Smooth muscle cell (in vitro differentiated cells): ENCODE results near the gene ZNF550. TPM values are rescaled to one million over a fixed set of nuclear protein-coding genes. Genes with fewer than 3 reads are reported as not detected.

ENCODE experiments used
- DNase-seq: peaks from one replicate; lab custom pipeline; 2025; ENCODE audit not compliant: unreplicated experiment; lab: John Stamatoyannopoulos, UW
- H2AFZ ChIP-seq: fragments of 200-600 bp; sonication (generic); 2 replicates; pipeline ENCODE4 v1.6.0; 2016; ENCODE audit warnings: antibody characterized with exemption, low read depth, mild to moderate bottlenecking
- H3F3A ChIP-seq: fragments of 200-600 bp; sonication (generic); 2 replicates; pipeline ENCODE4 v1.6.0; 2017; ENCODE audit warnings: antibody characterized with exemption, low read depth
- H3K27ac ChIP-seq: fragments of 200-600 bp; sonication (generic); 2 replicates; pipeline ENCODE4 v1.5.1; 2016; ENCODE audit warnings: low read depth, mild to moderate bottlenecking
- H3K27me3 ChIP-seq: fragments of 200-600 bp; sonication (generic); 2 replicates; pipeline ENCODE4 v1.6.1; 2016; ENCODE audit warnings: low read depth, mild to moderate bottlenecking
- H3K36me3 ChIP-seq: fragments of 200-600 bp; sonication (generic); 2 replicates; pipeline ENCODE4 v1.5.1; 2016; ENCODE audit warnings: low read depth
- H3K4me1 ChIP-seq: fragments of 200-600 bp; sonication (generic); 2 replicates; pipeline ENCODE4 v1.5.1; 2016; ENCODE audit warnings: low read depth
- H3K4me2 ChIP-seq: fragments of 200-600 bp; sonication (generic); 2 replicates; pipeline ENCODE4 v1.6.0; 2016; ENCODE audit warnings: mild to moderate bottlenecking
- H3K4me3 ChIP-seq: fragments of 200-600 bp; sonication (generic); 2 replicates; pipeline ENCODE4 v1.5.1; 2016; ENCODE audit warnings: mild to moderate bottlenecking
- H3K79me2 ChIP-seq: fragments of 200-600 bp; sonication (generic); 2 replicates; pipeline ENCODE4 v1.6.0; 2016; ENCODE audit warnings: low read depth, mild to moderate bottlenecking
- H3K9ac ChIP-seq: fragments of 200-600 bp; sonication (generic); 2 replicates; pipeline ENCODE4 v1.6.0; 2016; ENCODE audit warnings: low read depth
- H3K9me3 ChIP-seq: fragments of 200-600 bp; sonication (generic); replicated peaks from 2 replicates; pipeline ENCODE4 v1.5.1; 2016; ENCODE audit warnings: low read depth
- H4K20me1 ChIP-seq: fragments of 200-600 bp; sonication (generic); 2 replicates; pipeline ENCODE4 v1.6.0; 2016; ENCODE audit warnings: low read depth
- CTCF ChIP-seq: fragments of 200-600 bp; sonication (generic); IDR thresholded peaks from 2 replicates; pipeline ENCODE4 v1.5.1; 2017; ENCODE audit warnings: borderline replicate concordance, mild to moderate bottlenecking, antibody characterized with exemption; ENCODE audit not compliant: insufficient read depth, poor library complexity, severe bottlenecking
- WGBS: methylation state at CpG from one replicate; pipeline ENCODE4 v1.1.7; 2016; ENCODE audit warnings: low lambda C conversion rate; 5-methylcytosine and 5-hydroxymethylcytosine counted together
- polyA plus RNA-seq: library from polyadenylated mRNA; unstranded; fragments of >200 nt; fragmentation: Nextera tagmentation; extraction: Ambion mirVana; gene quantifications from 2 replicates; pipeline ENCODE4 v1.2.1, GENCODE V29; 2016
- total RNA-seq: library from RNA; depleted of rRNA; stranded (reverse); fragments of >200 nt; gene quantifications from 2 replicates; pipeline ENCODE4 v1.2.3, GENCODE V29; 2014

ZNF550 gene
- total RNA-seq (5.1 and 6.3 TPM in 2 replicates), polyA plus RNA-seq (3.6 and 5.9 TPM in 2 replicates)

- Histone ChIP-seq H3F3A (no peaks in the 10 kb centered on the region), H3K79me2 (peaks cover 21% of the 10 kb centered on the region), H3K4me2 (peak within 1 kb of the TSS; percentile 89), H2AFZ (peak within 1 kb of the TSS; percentile 86), H3K4me3 (peak within 1 kb of the TSS; percentile 80), H3K9me3 (peaks cover 21% of the 10 kb centered on the region), H3K27me3 (no peaks in the 10 kb centered on the region), H4K20me1 (no peaks in the 10 kb centered on the region), H3K4me1 (peaks cover 7% of the 10 kb centered on the region), H3K9ac (peak within 1 kb of the TSS; percentile 66), H3K27ac (no peak within 1 kb of the TSS), H3K36me3 (peaks cover 11% of the 10 kb centered on the region)
- WGBS, result 2% methylated on average over 56 of the region's 56 CpGs
- peak; percentile 10 for DNase-seq
- no peak for TF ChIP-seq CTCF
Measured at GRCh38 chr19:57559404-57560025, at the start of gene ZNF550. TSS of gene ZNF550 (minus strand) at chr19:57559863. CDS start at chr19:57559682, 181 bp downstream.

GRCh38 chr19:57606931-57607330 is 47.3 kb upstream of the ZNF550 start:
- Histone ChIP-seq H3K4me1 (no peaks in the 10 kb centered on the region), H2AFZ (no peak overlapping the region), H3K27me3 (no peaks in the 10 kb centered on the region), H3K4me2 (no peak overlapping the region), H3K36me3 (peaks cover 22% of the 10 kb centered on the region), H3F3A (no peaks in the 10 kb centered on the region), H3K79me2 (no peaks in the 10 kb centered on the region), H3K27ac (no peak overlapping the region), H4K20me1 (no peaks in the 10 kb centered on the region), H3K4me3 (no peak overlapping the region), H3K9me3 (no peaks in the 10 kb centered on the region), H3K9ac (no peak overlapping the region)
- DNase-seq, result no peak
- TF ChIP-seq CTCF, result no peak
- 97% methylated on average over 5 of the region's 5 CpGs for WGBS

- Histone ChIP-seq H2AFZ (peak within 1 kb of the TSS; percentile 93), H3F3A (no peaks in the 10 kb centered on the region), H3K27me3 (no peaks in the 10 kb centered on the region), H3K36me3 (peaks cover 3% of the 10 kb centered on the region), H4K20me1 (no peaks in the 10 kb centered on the region), H3K9ac (peak within 1 kb of the TSS; percentile 53), H3K9me3 (no peaks in the 10 kb centered on the region), H3K4me1 (peaks cover 4% of the 10 kb centered on the region), H3K79me2 (no peaks in the 10 kb centered on the region), H3K27ac (no peak within 1 kb of the TSS), H3K4me3 (peak within 1 kb of the TSS; percentile 78), H3K4me2 (peak within 1 kb of the TSS; percentile 88)
- WGBS, result 2% methylated on average over 52 of the region's 53 CpGs
- DNase-seq, result peak; percentile 53
- no peak for TF ChIP-seq CTCF
Measured at GRCh38 chr19:57599761-57600383, 40.2 kb upstream of the ZNF550 start, which contains the start of gene ZNF530. TSS of gene ZNF530 (plus strand) at chr19:57599885. CDS start at chr19:57604346, 4,461 bp downstream.

DNA sequence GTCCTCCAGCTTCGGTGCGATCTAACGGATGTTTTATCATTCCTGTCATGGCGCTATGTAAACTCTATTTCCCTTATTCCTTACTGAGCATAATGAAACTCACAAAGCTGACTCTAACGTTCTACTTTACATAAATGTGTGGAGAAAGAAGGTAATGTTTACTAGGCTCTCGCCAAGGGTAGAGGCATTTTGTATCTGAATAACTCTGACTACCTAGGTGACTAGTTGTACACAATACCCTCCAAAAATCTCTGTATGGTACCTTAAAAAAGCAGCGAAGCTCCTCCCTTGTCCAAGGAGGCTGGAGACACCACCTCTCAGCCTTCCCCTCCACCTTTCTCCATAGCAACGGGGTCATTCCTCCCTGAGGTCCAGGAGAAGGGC is 39.7 kb upstream of the ZNF550 start:
- Histone ChIP-seq H3K4me2 (peak overlapping the region; percentile 88), H3K79me2 (no peaks in the 10 kb centered on the region), H4K20me1 (no peaks in the 10 kb centered on the region), H3K4me1 (peaks cover 4% of the 10 kb centered on the region), H3K4me3 (peak overlapping the region; percentile 78), H3F3A (no peaks in the 10 kb centered on the region), H3K9ac (no peak overlapping the region), H3K27me3 (no peaks in the 10 kb centered on the region), H3K27ac (no peak overlapping the region), H2AFZ (peak overlapping the region; percentile 93), H3K9me3 (no peaks in the 10 kb centered on the region), H3K36me3 (no peaks in the 10 kb centered on the region)
- WGBS, result 63% methylated on average over 8 of the region's 8 CpGs
- DNase-seq, result no peak
- TF ChIP-seq CTCF, result no peak
